Measurements from ENCODE around the gene FAM110A. TPM values are rescaled to one million over a fixed set of nuclear protein-coding genes. Genes with fewer than 3 reads are reported as not detected.

FAM110A gene
- total RNA-seq, 2 donors from 2014 or later = 5.7 to 5.8 TPM

- no peaks in the 10 kb centered on the region for H3K27me3 ChIP-seq
- H3K4me3 ChIP-seq = no peak overlapping the region
- peaks cover 0 to 38% of the 10 kb centered on the region in 2 donors for H3K4me1 ChIP-seq
- no peak for TF ChIP-seq CTCF (IDR thresholded peaks at IDR 0.05)
- H3K9me3 ChIP-seq = no peaks in the 10 kb centered on the region
- H3K36me3 ChIP-seq = no peaks in the 10 kb centered on the region
- DNase-seq (ENCODE audit: low spot score) = no peak
- H3K27ac ChIP-seq = no peak overlapping the region
Observed at GRCh38 chr20:843912-844311, 10.4 kb downstream of the FAM110A start.

DNA sequence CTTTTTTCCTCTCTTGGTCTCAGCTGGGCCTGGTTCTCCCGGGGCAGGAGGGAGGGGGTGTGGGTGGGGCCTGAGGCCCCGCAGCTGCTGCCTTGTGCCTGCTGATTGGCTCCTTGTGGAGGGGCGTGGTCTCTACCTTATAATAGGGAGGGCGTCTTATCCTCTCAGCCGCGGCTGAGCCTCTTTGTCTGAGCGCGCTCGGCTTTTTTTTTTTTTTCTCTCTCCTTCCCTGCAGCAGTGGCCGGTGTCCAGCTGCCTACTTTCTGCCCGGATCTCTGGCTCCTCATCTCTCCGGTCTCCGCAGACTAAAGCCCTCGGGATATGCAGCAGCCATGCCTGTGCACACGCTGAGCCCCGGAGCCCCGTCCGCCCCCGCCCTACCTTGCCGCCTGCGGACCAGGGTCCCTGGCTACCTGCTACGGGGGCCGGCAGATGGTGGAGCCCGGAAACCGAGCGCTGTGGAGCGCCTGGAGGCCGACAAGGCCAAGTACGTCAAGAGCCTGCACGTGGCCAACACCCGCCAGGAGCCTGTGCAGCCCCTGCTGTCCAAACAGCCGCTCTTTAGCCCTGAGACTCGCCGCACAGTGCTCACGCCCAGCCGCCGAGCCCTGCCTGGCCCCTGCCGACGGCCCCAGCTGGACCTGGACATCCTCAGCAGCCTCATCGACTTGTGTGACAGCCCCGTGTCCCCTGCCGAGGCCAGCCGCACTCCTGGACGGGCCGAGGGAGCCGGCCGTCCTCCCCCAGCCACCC is 11.1 kb downstream of the FAM110A start:
- DNase-seq (ENCODE audit: low spot score) = peak; percentile 89
- Histone ChIP-seq H3K27ac (no peak overlapping the region), H3K4me3 (peak overlapping the region; percentile 22 to 52), H3K4me1 (peaks cover 0 to 38% of the 10 kb centered on the region in 2 donors), H3K36me3 (no peaks in the 10 kb centered on the region), H3K27me3 (no peaks in the 10 kb centered on the region), H3K9me3 (no peaks in the 10 kb centered on the region)
- no peak for TF ChIP-seq CTCF (IDR thresholded peaks at IDR 0.05)

DNA sequence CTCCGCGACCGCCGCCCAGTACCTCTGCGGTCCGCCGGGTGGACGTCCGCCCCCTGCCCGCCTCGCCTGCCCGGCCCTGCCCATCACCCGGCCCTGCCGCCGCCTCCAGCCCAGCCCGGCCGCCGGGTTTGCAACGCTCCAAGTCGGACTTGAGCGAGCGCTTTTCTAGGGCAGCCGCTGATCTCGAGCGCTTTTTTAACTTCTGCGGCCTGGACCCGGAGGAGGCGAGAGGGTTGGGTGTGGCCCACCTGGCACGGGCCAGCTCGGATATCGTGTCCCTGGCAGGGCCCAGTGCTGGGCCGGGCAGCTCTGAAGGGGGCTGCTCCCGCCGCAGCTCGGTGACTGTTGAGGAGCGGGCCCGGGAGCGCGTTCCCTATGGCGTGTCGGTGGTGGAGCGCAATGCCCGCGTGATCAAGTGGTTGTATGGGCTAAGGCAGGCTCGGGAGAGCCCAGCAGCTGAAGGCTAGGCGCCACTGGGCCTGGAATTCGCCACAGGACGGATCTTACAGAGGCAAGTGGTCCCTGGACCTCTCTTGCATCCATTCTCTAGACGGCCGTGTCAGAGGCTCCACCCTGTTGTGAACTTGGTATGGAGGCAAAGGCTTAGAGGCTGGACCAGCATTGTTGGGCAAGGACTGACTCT is 11.8 kb downstream of the FAM110A start:
- Histone ChIP-seq H3K4me3 (peak overlapping the region in 1 of 2 donors; percentile 52), H3K36me3 (no peaks in the 10 kb centered on the region), H3K4me1 (peaks cover 0 to 38% of the 10 kb centered on the region in 2 donors), H3K27me3 (no peaks in the 10 kb centered on the region), H3K27ac (no peak overlapping the region), H3K9me3 (no peaks in the 10 kb centered on the region)
- no peak for DNase-seq (ENCODE audit: low spot score)
- TF ChIP-seq CTCF (IDR thresholded peaks at IDR 0.05) = no peak

DNA sequence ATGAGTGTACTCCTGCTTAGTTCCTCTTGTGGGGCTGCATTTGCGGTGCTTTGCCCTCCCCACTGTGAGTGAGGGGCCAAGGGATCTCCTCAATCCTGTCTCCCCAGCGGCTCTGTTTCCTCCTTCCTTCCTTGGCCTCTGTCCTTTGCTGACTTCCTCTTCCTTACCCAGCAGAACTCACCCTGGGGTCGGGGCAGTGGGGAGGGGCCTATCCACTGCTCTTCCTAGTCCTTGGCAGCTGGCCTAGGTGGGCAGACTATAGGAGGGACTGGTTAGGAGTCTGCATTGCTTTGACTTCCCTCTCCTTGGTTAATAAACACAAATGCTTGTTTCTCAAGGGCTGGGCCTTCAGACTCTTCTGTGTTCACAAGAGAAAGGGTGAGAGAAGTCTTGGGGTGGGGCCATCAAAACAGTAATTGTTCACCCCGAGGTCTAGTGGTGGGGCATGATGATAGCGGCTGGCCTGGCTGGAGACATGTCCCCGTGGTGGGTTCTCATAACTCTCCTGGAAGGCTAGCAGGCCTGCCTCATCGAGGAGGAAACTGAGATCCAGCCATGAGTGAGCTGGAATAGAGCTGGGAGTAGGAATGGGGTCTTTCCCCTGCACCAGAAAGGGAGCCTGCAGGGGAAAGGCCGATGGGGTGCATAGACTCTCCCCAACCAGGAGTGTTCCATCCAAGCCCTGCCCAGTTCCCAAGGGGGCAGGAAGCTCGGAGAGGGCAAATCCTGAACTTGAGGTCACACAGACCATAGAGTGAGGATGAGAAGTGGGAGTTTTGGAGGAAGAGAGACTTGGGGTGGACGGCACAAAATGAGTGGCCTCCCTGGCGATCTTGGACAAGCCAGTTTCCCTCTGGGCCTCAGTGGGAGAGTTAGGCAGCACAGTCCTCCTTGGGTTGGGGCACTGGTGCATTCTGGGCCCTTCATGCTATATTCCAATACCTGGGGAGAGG is 12.7 kb downstream of the FAM110A start:
- H3K27me3 ChIP-seq = no peaks in the 10 kb centered on the region
- no peak for DNase-seq (ENCODE audit: low spot score)
- TF ChIP-seq CTCF (IDR thresholded peaks at IDR 0.05) = no peak
- H3K4me3 ChIP-seq = no peak overlapping the region
- H3K36me3 ChIP-seq = no peaks in the 10 kb centered on the region
- H3K27ac ChIP-seq = no peak overlapping the region
- no peaks in the 10 kb centered on the region for H3K9me3 ChIP-seq
- H3K4me1 ChIP-seq = peaks cover 0 to 33% of the 10 kb centered on the region in 2 donors

DNA sequence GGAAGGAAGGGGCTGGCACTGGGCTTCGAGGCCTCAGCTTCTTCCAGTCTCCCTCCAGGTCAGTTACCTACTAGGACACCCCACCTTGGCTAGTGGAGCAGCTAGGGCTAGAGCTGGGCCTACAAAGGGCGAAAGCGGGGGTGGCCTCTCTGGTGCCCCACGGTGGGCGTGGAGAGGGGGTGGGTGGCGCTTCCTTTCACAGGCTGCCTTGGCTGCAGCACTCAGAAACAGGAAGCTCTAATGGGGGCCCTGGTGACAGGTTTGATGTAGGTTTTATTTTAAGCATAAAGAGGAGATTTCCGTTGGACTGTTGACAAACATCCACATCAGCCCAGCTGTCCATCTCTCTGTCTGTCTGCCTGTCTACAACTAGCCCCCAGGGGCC is 13.4 kb downstream of the FAM110A start:
- TF ChIP-seq CTCF (IDR thresholded peaks at IDR 0.05) = no peak
- Histone ChIP-seq H3K27ac (no peak overlapping the region), H3K9me3 (no peaks in the 10 kb centered on the region), H3K27me3 (no peaks in the 10 kb centered on the region), H3K4me3 (no peak overlapping the region), H3K36me3 (no peaks in the 10 kb centered on the region), H3K4me1 (peaks cover 0 to 27% of the 10 kb centered on the region in 2 donors)
- DNase-seq (ENCODE audit: low spot score) = no peak
